Measurements from ENCODE around the gene MSLN.

DNA sequence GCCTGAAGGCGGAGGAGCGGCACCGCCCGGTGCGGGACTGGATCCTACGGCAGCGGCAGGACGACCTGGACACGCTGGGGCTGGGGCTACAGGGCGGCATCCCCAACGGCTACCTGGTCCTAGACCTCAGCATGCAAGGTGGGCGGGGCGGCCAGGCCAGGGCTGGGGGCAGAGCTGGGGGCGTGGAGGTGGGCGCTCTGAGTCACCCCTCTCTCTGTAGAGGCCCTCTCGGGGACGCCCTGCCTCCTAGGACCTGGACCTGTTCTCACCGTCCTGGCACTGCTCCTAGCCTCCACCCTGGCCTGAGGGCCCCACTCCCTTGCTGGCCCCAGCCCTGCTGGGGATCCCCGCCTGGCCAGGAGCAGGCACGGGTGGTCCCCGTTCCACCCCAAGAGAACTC lies 7.9 kb downstream of the MSLN start:
- TF ChIP-seq, protein P1, sequence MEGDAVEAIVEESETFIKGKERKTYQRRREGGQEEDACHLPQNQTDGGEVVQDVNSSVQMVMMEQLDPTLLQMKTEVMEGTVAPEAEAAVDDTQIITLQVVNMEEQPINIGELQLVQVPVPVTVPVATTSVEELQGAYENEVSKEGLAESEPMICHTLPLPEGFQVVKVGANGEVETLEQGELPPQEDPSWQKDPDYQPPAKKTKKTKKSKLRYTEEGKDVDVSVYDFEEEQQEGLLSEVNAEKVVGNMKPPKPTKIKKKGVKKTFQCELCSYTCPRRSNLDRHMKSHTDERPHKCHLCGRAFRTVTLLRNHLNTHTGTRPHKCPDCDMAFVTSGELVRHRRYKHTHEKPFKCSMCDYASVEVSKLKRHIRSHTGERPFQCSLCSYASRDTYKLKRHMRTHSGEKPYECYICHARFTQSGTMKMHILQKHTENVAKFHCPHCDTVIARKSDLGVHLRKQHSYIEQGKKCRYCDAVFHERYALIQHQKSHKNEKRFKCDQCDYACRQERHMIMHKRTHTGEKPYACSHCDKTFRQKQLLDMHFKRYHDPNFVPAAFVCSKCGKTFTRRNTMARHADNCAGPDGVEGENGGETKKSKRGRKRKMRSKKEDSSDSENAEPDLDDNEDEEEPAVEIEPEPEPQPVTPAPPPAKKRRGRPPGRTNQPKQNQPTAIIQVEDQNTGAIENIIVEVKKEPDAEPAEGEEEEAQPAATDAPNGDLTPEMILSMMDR (IDR thresholded peaks at IDR 0.05), result no peak
- TF ChIP-seq, protein P2, sequence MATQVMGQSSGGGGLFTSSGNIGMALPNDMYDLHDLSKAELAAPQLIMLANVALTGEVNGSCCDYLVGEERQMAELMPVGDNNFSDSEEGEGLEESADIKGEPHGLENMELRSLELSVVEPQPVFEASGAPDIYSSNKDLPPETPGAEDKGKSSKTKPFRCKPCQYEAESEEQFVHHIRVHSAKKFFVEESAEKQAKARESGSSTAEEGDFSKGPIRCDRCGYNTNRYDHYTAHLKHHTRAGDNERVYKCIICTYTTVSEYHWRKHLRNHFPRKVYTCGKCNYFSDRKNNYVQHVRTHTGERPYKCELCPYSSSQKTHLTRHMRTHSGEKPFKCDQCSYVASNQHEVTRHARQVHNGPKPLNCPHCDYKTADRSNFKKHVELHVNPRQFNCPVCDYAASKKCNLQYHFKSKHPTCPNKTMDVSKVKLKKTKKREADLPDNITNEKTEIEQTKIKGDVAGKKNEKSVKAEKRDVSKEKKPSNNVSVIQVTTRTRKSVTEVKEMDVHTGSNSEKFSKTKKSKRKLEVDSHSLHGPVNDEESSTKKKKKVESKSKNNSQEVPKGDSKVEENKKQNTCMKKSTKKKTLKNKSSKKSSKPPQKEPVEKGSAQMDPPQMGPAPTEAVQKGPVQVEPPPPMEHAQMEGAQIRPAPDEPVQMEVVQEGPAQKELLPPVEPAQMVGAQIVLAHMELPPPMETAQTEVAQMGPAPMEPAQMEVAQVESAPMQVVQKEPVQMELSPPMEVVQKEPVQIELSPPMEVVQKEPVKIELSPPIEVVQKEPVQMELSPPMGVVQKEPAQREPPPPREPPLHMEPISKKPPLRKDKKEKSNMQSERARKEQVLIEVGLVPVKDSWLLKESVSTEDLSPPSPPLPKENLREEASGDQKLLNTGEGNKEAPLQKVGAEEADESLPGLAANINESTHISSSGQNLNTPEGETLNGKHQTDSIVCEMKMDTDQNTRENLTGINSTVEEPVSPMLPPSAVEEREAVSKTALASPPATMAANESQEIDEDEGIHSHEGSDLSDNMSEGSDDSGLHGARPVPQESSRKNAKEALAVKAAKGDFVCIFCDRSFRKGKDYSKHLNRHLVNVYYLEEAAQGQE (IDR thresholded peaks at IDR 0.05), result no peak
- TF ChIP-seq POLR2AphosphoS2 (conservative IDR thresholded peaks at IDR 0.05; ENCODE audit: low read length) (no peak), POLR2A (IDR thresholded peaks at IDR 0.05; ENCODE audit: low read length) (no peak), KDM1A (IDR thresholded peaks at IDR 0.05; ENCODE audit: low read depth) (no peak), CEBPB (IDR thresholded peaks at IDR 0.05) (no peak), SMC3 (IDR thresholded peaks at IDR 0.05) (no peak), MAFK (IDR thresholded peaks at IDR 0.05; ENCODE audit: partially characterized antibody) (no peak)
- TF ChIP-seq, protein P3, sequence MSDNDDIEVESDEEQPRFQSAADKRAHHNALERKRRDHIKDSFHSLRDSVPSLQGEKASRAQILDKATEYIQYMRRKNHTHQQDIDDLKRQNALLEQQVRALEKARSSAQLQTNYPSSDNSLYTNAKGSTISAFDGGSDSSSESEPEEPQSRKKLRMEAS (IDR thresholded peaks at IDR 0.05), result no peak
